IMR-90 (cell line): Measurements from ENCODE around the gene NXPH3.

Experiments
- CEBPB ChIP-seq: IDR thresholded peaks from 2 replicates; pipeline ENCODE4 v1.6.1; 2012; ENCODE audit warnings: low read depth, low read length, improper control_type of control experiment
- CTCF ChIP-seq: conservative IDR thresholded peaks from 2 replicates; pipeline ENCODE4 v1.5.1; 2012; ENCODE audit warnings: mild to moderate bottlenecking, low read depth, low read length, improper control_type of control experiment
- MAZ ChIP-seq: IDR thresholded peaks from 2 replicates; pipeline ENCODE4 v1.6.1; 2012; ENCODE audit warnings: low read depth, mild to moderate bottlenecking, low read length, improper control_type of control experiment, moderate library complexity, borderline replicate concordance
- POLR2A ChIP-seq: IDR thresholded peaks from 2 replicates; pipeline ENCODE4 v1.6.1; 2012; ENCODE audit warnings: mild to moderate bottlenecking, low read depth, low read length
- RCOR1 ChIP-seq: IDR thresholded peaks from 2 replicates; pipeline ENCODE4 v1.6.1; 2012; ENCODE audit warnings: mild to moderate bottlenecking, low read length, improper control_type of control experiment; ENCODE audit not compliant: insufficient replicate concordance

- TF ChIP-seq CTCF (no peak), MAZ (no peak), RCOR1 (no peak), POLR2A (no peak), CEBPB (no peak)
Measured at GRCh38 chr17:49549311-49549605, 26.4 kb upstream of the NXPH3 start.
